WI38 (cell line): ENCODE data around the gene GPC3.

Source experiments
- H3K4me3 ChIP-seq: 2 replicates; pipeline ENCODE4 v1.5.1; 2011; ENCODE audit warnings: low read depth, mild to moderate bottlenecking, control low read depth, low read length
- CTCF ChIP-seq: IDR thresholded peaks from 2 replicates; pipeline ENCODE4 v1.5.1; 2012; ENCODE audit warnings: low read depth, mild to moderate bottlenecking, control low read depth, low read length

Gene GPC3

DNA sequence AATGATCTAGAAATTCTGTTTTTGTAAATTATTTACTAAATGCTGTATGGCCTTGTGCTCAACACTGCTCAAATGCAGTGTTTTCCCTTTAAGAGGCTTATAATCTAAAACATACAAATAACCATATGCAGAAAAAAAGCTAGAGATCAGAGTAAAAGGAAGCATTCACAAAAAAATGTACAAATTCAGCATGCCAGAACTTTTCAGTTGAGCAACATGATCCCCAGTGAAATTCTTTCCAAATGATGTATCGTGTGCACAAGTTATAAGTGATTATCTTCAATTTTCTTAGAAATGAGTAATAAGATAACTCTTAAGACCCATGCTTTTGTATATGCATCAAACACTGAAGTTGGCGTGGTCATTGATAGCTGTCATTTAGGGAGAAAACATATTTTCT is 5.0 kb downstream of the GPC3 start:
- H3K4me3 ChIP-seq = no peak overlapping the region
- TF ChIP-seq CTCF = no peak

GRCh38 chrX:133979641-133980230 is 5.7 kb downstream of the GPC3 start:
- TF ChIP-seq CTCF = no peak
- H3K4me3 ChIP-seq = no peak overlapping the region

GRCh38 chrX:133973704-133974103 is 11.7 kb downstream of the GPC3 start:
- TF ChIP-seq CTCF = no peak
- no peak overlapping the region for H3K4me3 ChIP-seq

DNA sequence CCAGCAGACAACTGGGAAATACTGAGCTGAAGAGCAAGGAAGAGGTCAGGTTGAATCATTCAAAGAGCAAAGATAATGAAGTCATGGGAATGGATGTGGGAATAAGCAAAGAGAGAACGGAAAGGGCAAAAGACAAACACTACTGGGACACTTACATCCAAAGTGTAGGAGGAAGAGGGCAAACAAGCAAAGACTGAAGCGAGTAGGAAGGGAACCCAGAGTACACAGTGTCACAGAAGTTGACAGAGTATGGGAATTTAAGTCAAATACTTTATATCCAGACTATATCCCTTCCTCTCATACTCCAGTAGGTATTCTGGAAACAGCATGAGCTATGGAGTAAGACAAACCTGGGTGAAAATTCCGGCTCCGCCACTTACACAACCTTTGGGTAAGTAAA is 12.5 kb downstream of the GPC3 start:
- TF ChIP-seq CTCF = no peak

DNA sequence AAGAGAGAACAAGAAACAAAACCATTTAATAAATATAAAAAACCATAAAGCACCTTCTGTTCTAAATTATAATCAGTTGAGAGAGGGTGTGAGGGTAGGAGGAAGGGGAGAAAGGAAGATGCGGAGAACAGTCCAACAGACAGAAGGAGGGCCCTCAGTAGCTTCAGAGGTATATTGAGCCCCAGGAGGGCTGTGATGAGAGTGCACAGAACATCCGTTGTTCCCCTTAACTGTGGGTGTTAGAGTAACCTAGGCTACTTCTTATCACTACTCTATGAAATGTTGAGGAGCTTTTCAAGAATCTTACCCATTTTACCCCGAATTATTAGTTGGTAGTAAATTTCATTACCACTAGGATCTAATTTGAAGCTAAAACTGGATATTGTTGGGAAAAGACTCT is 13.8 kb downstream of the GPC3 start:
- H3K4me3 ChIP-seq = no peak overlapping the region
- no peak for TF ChIP-seq CTCF

More for the DNA sequence above, 12.5 kb downstream of the GPC3 start:
- no peak overlapping the region for H3K4me3 ChIP-seq

GRCh38 chrX:133970076-133970475 is 15.3 kb downstream of the GPC3 start:
- TF ChIP-seq CTCF = no peak
- no peak overlapping the region for H3K4me3 ChIP-seq

DNA sequence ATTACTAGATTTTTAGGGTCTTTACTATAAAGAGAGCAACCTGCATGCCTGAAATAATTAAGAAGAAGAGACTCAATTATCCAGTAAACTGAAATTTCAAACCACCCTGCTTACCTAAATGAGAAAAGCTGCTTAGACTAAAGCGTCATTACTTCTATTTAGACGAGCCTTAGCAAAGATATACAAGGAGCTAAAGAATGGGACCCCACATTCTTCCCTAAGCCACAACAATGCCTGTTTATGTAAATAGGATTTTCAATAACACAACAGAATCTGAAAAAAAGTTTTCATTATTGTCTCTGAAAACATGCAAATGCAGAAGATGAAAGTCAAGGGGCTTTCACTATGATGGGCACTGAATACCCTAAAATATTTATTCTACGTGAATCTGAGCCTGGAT is 16.2 kb downstream of the GPC3 start:
- no peak for TF ChIP-seq CTCF
- no peak overlapping the region for H3K4me3 ChIP-seq
